Medulla oblongata (tissue), 1 donor: ENCODE measurements around the gene FGFRL1.
A peak's percentile ranks its signal among the peaks of the same experiment; 100 is the strongest.

ENCODE experiments used
- DNase-seq: peaks from one replicate; pipeline ENCODE4 v3.0.0-alpha.2; 2015; ENCODE audit errors: extremely low spot score

FGFRL1 gene, protein sequence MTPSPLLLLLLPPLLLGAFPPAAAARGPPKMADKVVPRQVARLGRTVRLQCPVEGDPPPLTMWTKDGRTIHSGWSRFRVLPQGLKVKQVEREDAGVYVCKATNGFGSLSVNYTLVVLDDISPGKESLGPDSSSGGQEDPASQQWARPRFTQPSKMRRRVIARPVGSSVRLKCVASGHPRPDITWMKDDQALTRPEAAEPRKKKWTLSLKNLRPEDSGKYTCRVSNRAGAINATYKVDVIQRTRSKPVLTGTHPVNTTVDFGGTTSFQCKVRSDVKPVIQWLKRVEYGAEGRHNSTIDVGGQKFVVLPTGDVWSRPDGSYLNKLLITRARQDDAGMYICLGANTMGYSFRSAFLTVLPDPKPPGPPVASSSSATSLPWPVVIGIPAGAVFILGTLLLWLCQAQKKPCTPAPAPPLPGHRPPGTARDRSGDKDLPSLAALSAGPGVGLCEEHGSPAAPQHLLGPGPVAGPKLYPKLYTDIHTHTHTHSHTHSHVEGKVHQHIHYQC

GRCh38 chr4:1011022-1011665 is at the start of gene FGFRL1:
FGFRL1 (plus strand) TSS chr4:1011626; CDS start chr4:1012486, 860 bp downstream.
- peak; percentile 73 for DNase-seq

GRCh38 chr4:962231-963208 is 48.9 kb upstream of the FGFRL1 start:
- no peak for DNase-seq

- no peak for DNase-seq
Observed at GRCh38 chr4:963276-964225, 47.9 kb upstream of the FGFRL1 start.

GRCh38 chr4:964346-965025 is 46.9 kb upstream of the FGFRL1 start:
- DNase-seq: no peak

GRCh38 chr4:965048-965765 is 46.2 kb upstream of the FGFRL1 start:
- DNase-seq: no peak

DNA sequence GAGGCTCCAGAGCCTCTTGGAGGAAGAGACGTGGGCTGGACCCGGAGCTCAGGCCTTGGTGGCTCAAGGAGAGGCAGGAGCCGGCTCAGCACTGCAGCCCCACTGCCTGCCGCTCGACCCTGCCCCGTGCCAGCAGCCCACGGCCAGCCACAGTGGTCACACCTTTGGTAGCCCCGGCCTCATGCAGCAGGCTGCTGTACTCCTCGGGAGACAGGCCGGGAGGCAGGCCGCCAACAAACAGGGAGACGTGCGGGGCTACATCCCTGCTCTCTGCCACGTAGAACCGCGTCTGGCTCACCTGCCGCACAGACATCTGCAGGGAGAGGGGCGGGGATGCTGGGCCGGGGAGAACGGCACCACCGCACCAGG is 45.7 kb upstream of the FGFRL1 start:
- DNase-seq: no peak

DNA sequence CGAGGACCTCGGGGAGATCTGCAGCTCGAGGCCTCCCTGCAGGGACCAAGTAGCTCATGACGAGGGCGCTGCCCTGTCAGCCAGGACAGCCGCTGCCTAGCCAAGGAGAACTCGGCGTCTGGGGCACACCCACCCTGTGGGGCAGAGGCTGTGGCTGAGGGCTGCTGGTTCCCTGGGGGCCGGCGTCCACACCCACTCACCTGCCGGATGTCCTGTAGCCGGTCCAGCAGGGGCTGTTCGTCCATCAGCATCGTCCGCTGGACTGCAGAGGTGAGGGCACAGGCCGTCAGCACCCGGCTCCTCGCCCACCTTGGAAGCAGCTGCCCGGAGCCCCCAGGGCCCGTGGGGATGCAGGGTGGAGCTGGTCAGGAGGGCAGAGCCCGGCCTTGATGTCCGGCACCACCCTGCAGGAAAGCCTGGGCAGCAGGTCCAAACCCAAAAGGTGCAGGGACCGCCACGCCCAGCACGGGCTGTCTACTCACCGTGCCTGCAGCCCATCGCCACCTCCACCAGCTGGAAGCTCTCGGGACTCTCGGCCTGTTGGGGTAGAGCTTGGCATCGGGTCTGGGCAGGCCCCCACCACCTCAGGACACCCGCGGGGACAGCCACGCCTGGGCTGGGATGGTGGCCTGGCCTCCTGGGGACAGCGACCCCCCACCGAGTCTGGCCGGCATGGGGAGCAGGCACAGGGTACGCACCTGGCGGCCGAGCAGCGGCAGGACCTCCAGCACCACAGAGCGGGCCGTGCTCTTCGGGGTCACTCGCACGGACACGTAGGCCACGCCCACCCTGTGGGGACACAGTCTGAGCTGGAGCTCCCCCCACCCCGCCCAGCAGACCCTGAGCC is 44.9 kb upstream of the FGFRL1 start:
- no peak for DNase-seq

- DNase-seq: no peak
Observed at GRCh38 chr4:967113-968104, 44.0 kb upstream of the FGFRL1 start.

DNA sequence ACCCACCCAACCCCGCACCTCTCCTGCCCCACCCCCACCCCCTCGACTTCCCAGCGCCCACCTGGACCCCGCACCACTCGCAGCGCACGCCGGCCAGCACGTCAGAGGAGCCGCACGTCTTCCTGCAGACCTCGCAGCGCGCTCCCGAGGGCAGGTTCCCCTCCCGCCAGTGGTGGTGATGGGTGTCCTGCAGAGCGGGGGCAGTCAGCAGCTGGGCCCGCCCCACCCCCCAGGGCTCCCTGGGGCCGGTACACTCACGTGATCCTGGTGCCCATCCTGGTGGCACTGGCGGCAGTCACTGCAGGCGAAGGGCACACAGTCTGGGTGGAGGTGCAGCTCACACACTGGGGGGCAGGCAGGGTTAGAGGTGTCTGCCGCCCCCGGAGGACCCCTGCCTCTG is 43.2 kb upstream of the FGFRL1 start:
- no peak for DNase-seq

GRCh38 chr4:968621-969394 is 42.6 kb upstream of the FGFRL1 start:
- DNase-seq: no peak

DNA sequence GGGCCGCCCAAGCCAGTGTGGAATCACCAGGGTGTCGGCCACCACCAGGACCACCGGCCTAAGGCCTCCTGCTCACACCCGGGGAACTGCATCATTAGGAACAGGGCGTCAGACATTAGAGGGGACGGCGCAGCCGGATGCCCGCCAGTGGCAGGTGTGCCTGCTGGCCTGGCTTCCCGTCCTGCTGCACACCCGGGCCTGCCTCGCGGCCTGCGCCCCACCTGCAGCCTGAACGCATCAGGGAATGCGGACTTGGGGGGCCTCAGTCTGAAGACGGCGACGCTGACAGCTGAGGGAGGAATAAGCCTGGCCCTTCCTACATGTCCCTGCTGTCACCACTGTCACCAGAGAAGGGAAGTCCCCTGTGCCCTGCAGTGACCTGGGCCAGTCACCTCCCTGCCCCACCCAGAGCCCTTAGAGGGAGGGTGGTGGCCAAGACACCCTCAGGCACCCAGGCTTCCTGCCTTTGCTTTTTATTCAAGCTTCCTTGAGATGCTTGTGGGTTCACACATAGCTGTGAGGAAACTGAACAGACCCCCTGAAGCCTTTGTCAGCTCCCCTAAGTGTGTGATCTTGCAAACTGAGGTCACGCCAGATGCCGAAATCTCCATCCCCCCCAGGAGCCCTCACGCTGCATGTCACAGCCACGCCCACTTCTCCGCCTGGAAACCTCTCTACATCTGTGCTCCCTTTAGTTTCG is 41.2 kb upstream of the FGFRL1 start:
- DNase-seq: no peak

DNA sequence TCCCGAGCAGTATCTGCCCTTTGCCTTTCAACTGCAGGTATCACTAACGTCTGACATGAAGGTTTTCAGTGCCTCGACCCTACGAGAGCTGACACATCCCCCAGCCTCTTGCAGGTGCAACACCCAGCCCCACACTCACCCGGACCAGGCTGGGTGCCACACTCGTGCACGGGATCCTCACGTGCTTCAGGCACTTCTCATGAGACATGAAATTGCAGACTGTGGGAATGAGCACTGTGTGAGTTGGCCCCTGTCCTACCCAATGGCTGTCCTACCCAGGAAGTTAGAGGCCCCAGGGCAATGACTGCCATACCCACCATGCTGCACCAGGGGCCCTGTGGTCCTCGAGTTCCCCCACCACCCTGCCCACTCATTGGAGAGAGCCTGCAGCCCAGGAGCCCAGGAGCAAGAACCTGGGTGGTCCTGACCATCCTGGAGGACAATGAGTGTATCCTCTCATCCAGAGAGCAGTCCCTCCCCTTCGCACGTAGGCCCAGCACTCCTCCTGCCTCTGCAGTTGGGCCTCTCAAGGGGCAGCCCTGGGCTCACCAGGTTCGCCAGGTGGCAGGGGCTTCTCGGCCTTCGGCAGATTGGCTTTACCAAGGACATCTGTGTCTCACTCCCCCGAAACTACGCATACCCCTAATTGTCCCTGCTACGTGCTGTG is 40.4 kb upstream of the FGFRL1 start:
- no peak for DNase-seq

DNA sequence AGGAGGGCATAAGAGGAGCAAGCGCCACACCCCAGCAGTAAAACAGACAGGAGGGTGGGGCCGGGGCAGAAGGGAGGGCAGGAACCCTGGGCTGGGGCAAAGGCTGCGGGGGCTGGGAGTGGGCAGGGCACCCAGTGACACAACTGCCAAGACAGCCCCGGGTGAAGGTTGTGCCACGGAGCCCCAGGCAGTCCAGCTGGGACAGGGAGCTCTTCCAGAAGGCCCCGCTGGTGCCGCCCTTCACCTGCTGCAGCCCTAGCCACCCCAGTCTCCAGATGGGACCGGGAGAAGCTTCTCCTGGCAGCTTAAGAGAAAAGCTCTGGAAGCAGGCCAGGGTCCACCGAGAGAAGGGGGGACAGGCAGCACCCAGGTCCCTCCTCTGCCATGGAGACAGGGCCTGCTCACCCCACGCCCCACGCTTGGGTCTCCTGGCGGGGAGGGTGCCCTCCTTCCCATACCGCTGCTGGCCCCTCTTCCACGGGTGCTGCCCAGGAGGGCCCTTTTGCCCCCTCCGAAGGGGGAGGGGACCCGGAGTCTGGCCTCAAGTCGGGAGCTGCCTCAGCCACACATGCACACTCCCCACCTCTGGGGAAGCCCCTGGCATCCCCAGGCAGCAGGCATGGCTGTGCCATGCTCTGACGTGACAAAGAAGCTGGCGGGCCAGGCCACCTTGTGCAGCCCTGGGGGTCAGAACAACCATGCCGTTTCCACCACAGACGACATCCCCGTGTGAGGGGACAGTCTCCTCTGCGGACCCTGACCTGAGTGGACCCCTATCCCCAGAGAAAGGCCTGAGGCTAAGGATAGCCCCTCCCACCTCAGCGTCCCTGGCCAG is 39.5 kb upstream of the FGFRL1 start:
- no peak for DNase-seq

- DNase-seq: no peak
Observed at GRCh38 chr4:972651-973424, 38.6 kb upstream of the FGFRL1 start.
